ENCODE data around the gene GPR3.

DNA sequence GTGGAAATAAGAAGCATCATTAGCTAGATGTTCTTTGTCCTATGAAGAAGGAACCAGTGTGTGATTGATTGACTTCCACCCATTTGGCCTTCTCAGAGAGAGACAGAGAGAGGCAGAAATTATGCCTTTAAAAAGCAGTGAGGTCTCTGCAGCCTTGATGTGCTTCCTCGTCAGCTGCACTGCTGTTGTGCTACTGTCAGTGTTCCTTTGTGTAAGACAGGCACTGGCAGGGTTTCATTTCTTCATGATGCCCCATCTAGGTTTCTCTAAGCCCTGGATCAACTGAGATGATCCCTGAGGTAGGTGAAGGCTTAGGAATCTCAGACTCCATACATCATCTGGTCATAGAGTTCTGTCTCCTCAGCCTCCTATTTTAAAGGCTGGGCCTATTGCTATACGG lies 34.9 kb downstream of the GPR3 start:
- TF ChIP-seq POLR2AphosphoS5 (IDR thresholded peaks at IDR 0.05) (no peak), POLR2A (IDR thresholded peaks at IDR 0.05) (no peak)
- TF ChIP-seq, protein P1, sequence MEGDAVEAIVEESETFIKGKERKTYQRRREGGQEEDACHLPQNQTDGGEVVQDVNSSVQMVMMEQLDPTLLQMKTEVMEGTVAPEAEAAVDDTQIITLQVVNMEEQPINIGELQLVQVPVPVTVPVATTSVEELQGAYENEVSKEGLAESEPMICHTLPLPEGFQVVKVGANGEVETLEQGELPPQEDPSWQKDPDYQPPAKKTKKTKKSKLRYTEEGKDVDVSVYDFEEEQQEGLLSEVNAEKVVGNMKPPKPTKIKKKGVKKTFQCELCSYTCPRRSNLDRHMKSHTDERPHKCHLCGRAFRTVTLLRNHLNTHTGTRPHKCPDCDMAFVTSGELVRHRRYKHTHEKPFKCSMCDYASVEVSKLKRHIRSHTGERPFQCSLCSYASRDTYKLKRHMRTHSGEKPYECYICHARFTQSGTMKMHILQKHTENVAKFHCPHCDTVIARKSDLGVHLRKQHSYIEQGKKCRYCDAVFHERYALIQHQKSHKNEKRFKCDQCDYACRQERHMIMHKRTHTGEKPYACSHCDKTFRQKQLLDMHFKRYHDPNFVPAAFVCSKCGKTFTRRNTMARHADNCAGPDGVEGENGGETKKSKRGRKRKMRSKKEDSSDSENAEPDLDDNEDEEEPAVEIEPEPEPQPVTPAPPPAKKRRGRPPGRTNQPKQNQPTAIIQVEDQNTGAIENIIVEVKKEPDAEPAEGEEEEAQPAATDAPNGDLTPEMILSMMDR (IDR thresholded peaks at IDR 0.05), result no peak
